ENCODE results near the gene MCTP1. TPM values are rescaled to one million over a fixed set of nuclear protein-coding genes. Genes with fewer than 3 reads are reported as not detected.

Gene MCTP1
- total RNA-seq, 3 donors from 2014 or later, result 22.8 to 57.8 (median 24.3) TPM

GRCh38 chr5:94993491-94993890 lies 291.4 kb downstream of the MCTP1 start:
- Histone ChIP-seq H3K36me3 (no peaks in the 10 kb centered on the region), H3K4me3 (no peak overlapping the region), H3K27ac (no peak overlapping the region), H3K4me1 (no peaks in the 10 kb centered on the region), H3K27me3 (no peaks in the 10 kb centered on the region), H3K9me3 (no peaks in the 10 kb centered on the region)
- TF ChIP-seq CTCF (IDR thresholded peaks at IDR 0.05) (no peak), POLR2AphosphoS5 (IDR thresholded peaks at IDR 0.05) (no peak), POLR2A (IDR thresholded peaks at IDR 0.05) (no peak)
- intact Hi-C loops (cut with DNase I; ENCODE audit: low total_unique reads), result no loop called here
- no peak for DNase-seq (ENCODE audit: low spot score in 2 of 2)

DNA sequence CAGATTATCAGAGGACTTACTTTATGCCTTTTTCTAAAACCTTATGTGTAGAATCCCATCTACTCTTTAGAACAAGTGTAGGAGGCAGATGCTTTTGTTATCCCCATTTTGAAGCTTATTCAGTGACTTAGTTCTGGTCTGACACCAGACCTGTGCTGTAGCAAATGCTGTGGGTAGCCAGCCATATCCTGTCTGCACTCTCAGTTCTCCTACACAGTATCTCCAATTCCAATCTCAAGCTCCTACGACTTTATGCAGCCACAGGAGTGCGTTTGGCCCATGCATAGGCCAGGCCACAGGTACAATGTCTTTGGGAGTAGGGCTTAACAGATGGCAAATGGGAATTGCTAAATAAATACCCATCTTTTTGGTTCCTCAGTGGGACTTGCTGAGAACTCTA lies 292.6 kb downstream of the MCTP1 start:
- Histone ChIP-seq H3K9me3 (no peaks in the 10 kb centered on the region), H3K36me3 (no peaks in the 10 kb centered on the region), H3K27ac (no peak overlapping the region), H3K27me3 (no peaks in the 10 kb centered on the region), H3K4me3 (no peak overlapping the region), H3K4me1 (no peaks in the 10 kb centered on the region)
- TF ChIP-seq CTCF (IDR thresholded peaks at IDR 0.05), result no peak
- TF ChIP-seq POLR2AphosphoS5 (IDR thresholded peaks at IDR 0.05), result no peak
- TF ChIP-seq POLR2A (IDR thresholded peaks at IDR 0.05), result no peak
- no peak for DNase-seq (ENCODE audit: low spot score in 2 of 2)
- intact Hi-C loops (cut with DNase I; ENCODE audit: low total_unique reads), result no loop called here

DNA sequence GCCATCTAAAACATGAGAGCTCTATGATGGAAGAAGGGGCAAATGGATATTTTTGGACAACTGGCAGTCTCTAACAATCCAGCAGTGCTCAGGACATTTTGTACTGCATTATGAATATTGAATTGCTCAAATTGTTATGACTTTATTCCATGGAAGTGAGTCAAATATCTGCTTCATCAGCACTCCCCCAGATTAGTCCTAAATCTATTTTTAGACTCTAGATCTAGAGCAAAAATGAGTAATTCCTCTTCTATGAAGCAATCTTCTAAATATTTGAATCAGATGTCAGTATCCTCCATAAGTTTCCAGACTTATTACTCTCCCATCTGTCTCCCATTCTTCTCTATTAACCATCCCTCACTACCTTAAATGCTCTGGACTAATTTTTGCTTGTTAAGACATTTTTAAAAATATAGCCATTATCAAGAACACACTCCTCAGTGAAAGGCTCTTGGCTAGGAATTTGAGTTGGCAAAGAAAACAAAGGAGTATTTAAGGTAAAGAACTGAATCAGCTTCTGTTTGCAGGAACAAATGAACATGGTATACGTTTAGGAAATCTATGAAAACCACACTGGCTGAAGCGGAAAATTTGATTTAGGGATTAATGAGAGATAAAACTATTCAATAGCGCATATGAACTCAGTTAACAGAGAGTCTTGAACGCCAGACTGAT lies 300.9 kb downstream of the MCTP1 start:
- intact Hi-C loops (cut with DNase I; ENCODE audit: low total_unique reads), result no loop called here
- no peaks in the 10 kb centered on the region for H3K36me3 ChIP-seq
- H3K9me3 ChIP-seq, result no peaks in the 10 kb centered on the region
- no peaks in the 10 kb centered on the region for H3K4me1 ChIP-seq
- no peak for DNase-seq (ENCODE audit: low spot score in 2 of 2)
- no peaks in the 10 kb centered on the region for H3K27me3 ChIP-seq
- TF ChIP-seq CTCF (IDR thresholded peaks at IDR 0.05), result no peak
- no peak for TF ChIP-seq POLR2A (IDR thresholded peaks at IDR 0.05)
- TF ChIP-seq POLR2AphosphoS5 (IDR thresholded peaks at IDR 0.05), result no peak
- no peak overlapping the region for H3K4me3 ChIP-seq
- no peak overlapping the region for H3K27ac ChIP-seq

DNA sequence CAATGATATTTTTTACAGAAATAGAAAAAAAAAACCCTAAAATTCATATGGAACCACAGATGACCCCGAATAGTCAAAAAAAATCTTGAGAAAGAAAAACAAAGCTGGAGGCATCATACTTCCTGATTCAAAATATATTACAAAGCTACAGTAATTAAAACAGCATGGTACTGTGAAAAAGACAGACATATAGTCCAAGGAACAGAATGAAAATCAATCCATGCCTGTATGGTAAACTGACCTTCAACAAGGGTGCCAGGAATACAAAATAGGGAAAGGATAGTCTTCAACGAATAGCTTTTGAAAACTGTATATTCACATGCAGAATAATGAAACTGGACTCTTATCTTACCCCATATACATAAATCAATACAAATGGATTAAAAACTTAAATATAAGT lies 307.5 kb downstream of the MCTP1 start:
- H3K4me1 ChIP-seq, result no peaks in the 10 kb centered on the region
- H3K27ac ChIP-seq, result no peak overlapping the region
- no peak for TF ChIP-seq POLR2AphosphoS5 (IDR thresholded peaks at IDR 0.05)
- TF ChIP-seq POLR2A (IDR thresholded peaks at IDR 0.05), result no peak
- TF ChIP-seq CTCF (IDR thresholded peaks at IDR 0.05), result no peak
- no peak overlapping the region for H3K4me3 ChIP-seq
- H3K27me3 ChIP-seq, result no peaks in the 10 kb centered on the region
- DNase-seq (ENCODE audit: low spot score in 2 of 2), result no peak
- H3K36me3 ChIP-seq, result no peaks in the 10 kb centered on the region
- peaks cover 3 to 11% of the 10 kb centered on the region in 2 donors for H3K9me3 ChIP-seq
- intact Hi-C loops (cut with DNase I; ENCODE audit: low total_unique reads), result no loop called here

DNA sequence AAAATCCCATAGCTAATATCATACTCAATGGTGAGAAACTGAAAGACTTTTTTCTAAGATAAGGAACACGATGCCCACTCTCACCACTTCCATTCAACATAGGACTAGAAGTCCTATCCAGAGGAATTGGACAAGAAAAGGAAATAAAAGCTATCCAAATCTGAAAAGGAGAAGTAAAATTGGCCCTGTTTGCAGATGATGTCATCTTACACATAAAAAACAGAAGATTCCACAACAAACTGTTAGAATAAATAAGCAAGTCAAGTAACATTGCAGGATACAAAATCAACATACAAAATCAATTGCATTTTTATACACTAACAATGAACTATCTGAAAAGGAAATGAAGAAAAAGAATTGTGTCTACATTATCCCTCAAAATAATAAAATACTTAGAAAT lies 308.0 kb downstream of the MCTP1 start:
- peaks cover 3 to 11% of the 10 kb centered on the region in 2 donors for H3K9me3 ChIP-seq
- TF ChIP-seq POLR2AphosphoS5 (IDR thresholded peaks at IDR 0.05) (no peak), POLR2A (IDR thresholded peaks at IDR 0.05) (no peak), CTCF (IDR thresholded peaks at IDR 0.05) (no peak)
- intact Hi-C loops (cut with DNase I; ENCODE audit: low total_unique reads), result no loop called here

More for the DNA sequence above, 308.0 kb downstream of the MCTP1 start:
- no peaks in the 10 kb centered on the region for H3K27me3 ChIP-seq
- no peaks in the 10 kb centered on the region for H3K36me3 ChIP-seq
- H3K4me3 ChIP-seq, result no peak overlapping the region
- no peaks in the 10 kb centered on the region for H3K4me1 ChIP-seq
- DNase-seq (ENCODE audit: low spot score in 2 of 2), result no peak
- no peak overlapping the region for H3K27ac ChIP-seq

All from breast epithelium (tissue), 4 donors.